HepG2 (cell line): ENCODE results near the gene RUNX2. TPM values are rescaled to one million over a fixed set of nuclear protein-coding genes. Genes with fewer than 3 reads are reported as not detected.

Experiments
- ATAC-seq: fragments of 200-7000 bp; cut with Tn5 transposase; 3 replicates; pipeline ENCODE4 v1.9.1; 2020; ENCODE audit warnings: mild to moderate bottlenecking, moderate library complexity
- BruUV-seq: library from RNA; stranded (reverse); fragments of 400-500 nt; replicated peaks from 2 replicates; lab custom pipeline; 2021; lab: Mats Ljungman, UMichigan
- CTCF ChIA-PET: fragments of 300-600 bp; formaldehyde crosslinking; extraction: SDS; loops from one replicate; lab custom pipeline; 2021; ENCODE audit warnings: low total read pairs, inconsistent platforms, low intra/inter-chr PET ratio; lab: Yijun Ruan, JAX
- POLR2A ChIA-PET: fragments of 350-600 bp; sonication (Branson Sonifier 250); formaldehyde crosslinking; loops from one replicate; lab custom pipeline; 2020; ENCODE audit warnings: antibody characterized with exemption, inconsistent platforms; lab: Yijun Ruan, JAX
- DNase-seq: peaks from one replicate; pipeline ENCODE4 v3.0.0-alpha.2; 2015; ENCODE audit warnings: low spot score
- FAIRE-seq: peaks from 3 replicates; lab custom pipeline; 2011; peaks lifted over from hg19 to GRCh38; lab: Jason Lieb, UNC
- H2AFZ ChIP-seq: one replicate; pipeline ENCODE4 v1.6.1; 2011; ENCODE audit warnings: low read length, inconsistent platforms
- H3K27ac ChIP-seq: fragments of 300-600 bp; 3 replicates; pipeline ENCODE4 v1.8.0; 2011; ENCODE audit warnings: mixed run types, mild to moderate bottlenecking, mixed read lengths, low read length, inconsistent platforms; ENCODE audit not compliant: insufficient read depth; ENCODE audit errors: extremely low read length
- H3K27me3 ChIP-seq, 2 experiments: fragments of 200-600 bp in 1 of 2; 2 replicates in 1 of 2; 3 replicates in 1 of 2; pipeline versions ENCODE4 v1.6.0 to v1.8.0; 2011; ENCODE audit warnings: low read length in 2 of 2, mild to moderate bottlenecking in 2 of 2, moderate library complexity in 2 of 2, inconsistent platforms in 1 of 2; ENCODE audit not compliant: insufficient read depth in 2 of 2, control insufficient read depth in 1 of 2
- H3K36me3 ChIP-seq, 2 experiments: fragments of 200-600 bp in 1 of 2; replicated peaks in 1 of 2; 2 replicates in 1 of 2; 3 replicates in 1 of 2; pipeline versions ENCODE4 v1.5.1 to v1.8.0; 2011; ENCODE audit warnings: low read length in 2 of 2, inconsistent platforms in 1 of 2; ENCODE audit not compliant: insufficient read depth in 2 of 2, control insufficient read depth in 1 of 2
- H3K4me1 ChIP-seq: 2 replicates; pipeline ENCODE4 v1.5.1; 2012; ENCODE audit warnings: low read length, inconsistent platforms; ENCODE audit not compliant: insufficient read depth
- H3K4me2 ChIP-seq: 2 replicates; pipeline ENCODE4 v1.6.0; 2011; ENCODE audit warnings: low read depth, low read length, inconsistent platforms
- H3K4me3 ChIP-seq, 3 experiments: fragments of 200-600 bp in 1 of 3; sonication (generic), shearing (Covaris generic) in 1 of 3; replicated peaks in 1 of 3; 2 replicates each; pipeline ENCODE4 v1.5.1; 2011 to 2016; ENCODE audit warnings: low read length in 3 of 3, inconsistent platforms in 2 of 3, low read depth in 2 of 3, mild to moderate bottlenecking in 2 of 3, control low read depth in 1 of 3, mixed read lengths in 1 of 3; ENCODE audit not compliant: insufficient read depth in 1 of 3
- H3K79me2 ChIP-seq: one replicate; pipeline ENCODE4 v1.6.1; 2011; ENCODE audit warnings: low read length, inconsistent platforms; ENCODE audit not compliant: insufficient read depth
- H3K9ac ChIP-seq: 2 replicates; pipeline ENCODE4 v1.6.0; 2011; ENCODE audit warnings: mild to moderate bottlenecking, low read depth, low read length, inconsistent platforms; ENCODE audit not compliant: insufficient read depth
- H3K9me3 ChIP-seq: 2 replicates; pipeline ENCODE4 v1.5.1; 2012; ENCODE audit warnings: mild to moderate bottlenecking, low read length
- H4K20me1 ChIP-seq: 2 replicates; pipeline ENCODE4 v1.6.0; 2011; ENCODE audit warnings: inconsistent platforms, mild to moderate bottlenecking, low read length, moderate library complexity; ENCODE audit not compliant: insufficient read depth
- HMG20B ChIP-seq: conservative IDR thresholded peaks from 2 replicates; pipeline ENCODE4 v1.6.1; 2016; ENCODE audit warnings: missing genetic modification reagents, missing compliant biosample characterization
- HOXA7 ChIP-seq: sonication (generic); formaldehyde crosslinking; IDR thresholded peaks from 2 replicates; pipeline ENCODE4 v1.8.1; 2022; ENCODE audit warnings: mild to moderate bottlenecking, missing genetic modification reagents, moderate library complexity
- IRF2 ChIP-seq: IDR thresholded peaks from 2 replicates; pipeline ENCODE4 v1.6.1; 2018; ENCODE audit warnings: missing genetic modification reagents, missing compliant biosample characterization
- JARID2 ChIP-seq: sonication (generic); formaldehyde crosslinking; IDR thresholded peaks from 2 replicates; pipeline ENCODE4 v1.8.1; 2023; ENCODE audit warnings: missing genetic modification reagents, inconsistent platforms; ENCODE audit not compliant: insufficient replicate concordance
- PRPF4 ChIP-seq: fragments of 200-400 bp; formaldehyde crosslinking; IDR thresholded peaks from 2 replicates; pipeline ENCODE4 v1.6.1; 2016; ENCODE audit warnings: low read length, low read depth; ENCODE audit not compliant: poor library complexity, severe bottlenecking
- RFXAP ChIP-seq: sonication (generic); formaldehyde crosslinking; IDR thresholded peaks from 2 replicates; pipeline ENCODE4 v1.4.0; 2020; ENCODE audit warnings: missing genetic modification reagents, borderline replicate concordance
- ZNF44 ChIP-seq: sonication (generic); formaldehyde crosslinking; IDR thresholded peaks from 2 replicates; pipeline ENCODE4 v1.5.1; 2020; ENCODE audit warnings: mild to moderate bottlenecking, missing genetic modification reagents
- ZNF839 ChIP-seq: sonication (generic); formaldehyde crosslinking; IDR thresholded peaks from 2 replicates; pipeline ENCODE4 v1.4.0; 2020; ENCODE audit warnings: missing genetic modification reagents, mild to moderate bottlenecking, borderline replicate concordance
- WGBS: methylation state at CpG from one replicate; pipeline ENCODE4 v1.1.6; 2017; ENCODE audit warnings: low lambda C conversion rate; 5-methylcytosine and 5-hydroxymethylcytosine counted together
- in situ Hi-C: cut with HindIII; loops from 2 replicates; pipeline ENCODE4 v1.10.0; 2017; ENCODE audit warnings: low pct_unique_long_range_greater_than_20kb; ENCODE audit not compliant: extremely low pct_ligation_motif_present
- intact Hi-C: fragments of 100-400 bp; cut with micrococcal nuclease; formaldehyde crosslinking; loops from one replicate; pipeline ENCODE4 v1.10.0; 2022; ENCODE audit not compliant: unreplicated experiment
- polyA plus RNA-seq, 8 experiments: library from polyadenylated mRNA; depleted of rRNA in 3 of 8; stranded (reverse) in 7 of 8; unstranded in 1 of 8; fragments of >200 nt; fragmentation: Illumina TruSeq in 4 of 8; extraction: Trizol in 4 of 8; gene quantifications; 2 replicates each; pipeline versions ENCODE4 v1.2.1 to v1.2.3, GENCODE V29; 2011 to 2016; ENCODE audit warnings: low read depth in 4 of 8, missing spikeins in 1 of 8, mixed read lengths in 1 of 8; ENCODE audit not compliant: insufficient read depth in 1 of 8
- total RNA-seq, 5 experiments: library from RNA; depleted of rRNA; stranded (reverse); fragments of >200 nt; fragmentation: Illumina TruSeq; extraction: Trizol; gene quantifications; 2 replicates each; pipeline ENCODE4 v1.2.3, GENCODE V29; 2016; ENCODE audit warnings: low read depth in 1 of 5
- TF ChIP-seq, protein P1 (sequence below): IDR thresholded peaks from 2 replicates; pipeline ENCODE4 v1.6.1; 2016; ENCODE audit warnings: missing biosample characterization, missing genetic modification reagents, low read depth
- TF ChIP-seq, protein P2 (sequence below): sonication (generic); formaldehyde crosslinking; IDR thresholded peaks from 2 replicates; pipeline ENCODE4 v1.4.0; 2020; ENCODE audit warnings: mild to moderate bottlenecking, missing genetic modification reagents
- TF ChIP-seq, protein P3 (sequence below): sonication (generic); formaldehyde crosslinking; IDR thresholded peaks from 2 replicates; pipeline ENCODE4 v1.9.0; 2022; ENCODE audit warnings: missing genetic modification reagents, mild to moderate bottlenecking, borderline replicate concordance

The RUNX2 gene
- total and polyA plus RNA-seq, 2 of the 13 experiments (the other 11 are each of a cell fraction or from before 2014, with no cell fraction given), result not detected

DNA sequence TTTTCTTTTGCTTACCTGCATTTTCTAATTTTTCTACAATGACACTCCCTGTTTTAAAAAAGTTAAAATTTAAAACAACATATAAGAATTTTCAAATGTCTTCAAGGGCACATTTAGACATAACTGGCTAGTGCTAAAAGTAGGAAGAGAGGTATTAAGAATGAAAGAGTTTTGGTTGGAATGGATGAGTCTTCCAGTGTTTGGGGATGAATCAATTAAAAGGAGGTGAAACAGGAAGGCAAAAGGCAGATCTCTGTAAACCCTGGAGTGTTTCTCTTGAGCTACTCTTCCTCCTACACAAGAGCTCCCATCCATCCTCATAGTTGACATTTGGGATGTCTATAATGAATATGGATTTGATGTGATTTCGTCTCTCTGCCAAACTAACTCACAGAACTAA is 288.1 kb downstream of the RUNX2 start:
- H3K27me3 ChIP-seq, result no peaks in the 10 kb centered on the region; a peak in 1 of 5 replicates
- FAIRE-seq (no peak), ATAC-seq (no peak)
- H3K9ac ChIP-seq, result no peak overlapping the region
- no peak overlapping the region for H3K4me3 ChIP-seq
- no peaks in the 10 kb centered on the region for H4K20me1 ChIP-seq
- 0% methylated on average over 1 of the region's 1 CpG for WGBS
- ChIA-PET POLR2A (no interaction called here), CTCF (no interaction called here)
- in situ Hi-C loops, result no loop called here
- no peak overlapping the region for H2AFZ ChIP-seq
- no peaks in the 10 kb centered on the region for H3K9me3 ChIP-seq
- TF ChIP-seq PRPF4, result no peak
- TF ChIP-seq RFXAP, result no peak
- TF ChIP-seq HMG20B (CRISPR knock-in tag), result no peak
- no peak for TF ChIP-seq IRF2 (CRISPR knock-in tag)
- TF ChIP-seq, protein P1, sequence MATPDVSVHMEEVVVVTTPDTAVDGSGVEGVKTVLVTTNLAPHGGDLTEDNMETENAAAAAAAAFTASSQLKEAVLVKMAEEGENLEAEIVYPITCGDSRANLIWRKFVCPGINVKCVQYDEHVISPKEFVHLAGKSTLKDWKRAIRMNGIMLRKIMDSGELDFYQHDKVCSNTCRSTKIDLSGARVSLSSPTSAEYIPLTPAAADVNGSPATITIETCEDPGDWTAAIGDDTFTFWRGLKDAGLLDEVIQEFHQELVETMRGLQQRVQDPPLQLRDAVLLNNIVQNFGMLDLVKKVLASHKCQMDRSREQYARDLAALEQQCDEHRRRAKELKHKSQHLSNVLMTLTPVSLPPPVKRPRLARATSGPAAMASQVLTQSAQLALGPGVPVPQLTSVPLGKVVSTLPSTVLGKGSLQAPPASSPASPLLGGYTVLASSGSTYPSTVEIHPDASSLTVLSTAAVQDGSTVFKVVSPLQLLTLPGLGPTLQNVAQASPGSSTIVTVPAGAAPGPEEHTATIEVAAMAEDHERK (CRISPR knock-in tag), result no peak
- no peak for TF ChIP-seq ZNF839 (CRISPR knock-in tag)
- TF ChIP-seq, protein P2, sequence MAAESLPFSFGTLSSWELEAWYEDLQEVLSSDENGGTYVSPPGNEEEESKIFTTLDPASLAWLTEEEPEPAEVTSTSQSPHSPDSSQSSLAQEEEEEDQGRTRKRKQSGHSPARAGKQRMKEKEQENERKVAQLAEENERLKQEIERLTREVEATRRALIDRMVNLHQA (CRISPR knock-in tag), result no peak
- TF ChIP-seq, protein P3, sequence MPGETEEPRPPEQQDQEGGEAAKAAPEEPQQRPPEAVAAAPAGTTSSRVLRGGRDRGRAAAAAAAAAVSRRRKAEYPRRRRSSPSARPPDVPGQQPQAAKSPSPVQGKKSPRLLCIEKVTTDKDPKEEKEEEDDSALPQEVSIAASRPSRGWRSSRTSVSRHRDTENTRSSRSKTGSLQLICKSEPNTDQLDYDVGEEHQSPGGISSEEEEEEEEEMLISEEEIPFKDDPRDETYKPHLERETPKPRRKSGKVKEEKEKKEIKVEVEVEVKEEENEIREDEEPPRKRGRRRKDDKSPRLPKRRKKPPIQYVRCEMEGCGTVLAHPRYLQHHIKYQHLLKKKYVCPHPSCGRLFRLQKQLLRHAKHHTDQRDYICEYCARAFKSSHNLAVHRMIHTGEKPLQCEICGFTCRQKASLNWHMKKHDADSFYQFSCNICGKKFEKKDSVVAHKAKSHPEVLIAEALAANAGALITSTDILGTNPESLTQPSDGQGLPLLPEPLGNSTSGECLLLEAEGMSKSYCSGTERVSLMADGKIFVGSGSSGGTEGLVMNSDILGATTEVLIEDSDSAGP (CRISPR knock-in tag), result no peak
- no peak for TF ChIP-seq HOXA7 (CRISPR knock-in tag)
- no peak for TF ChIP-seq ZNF44
- no peak for TF ChIP-seq JARID2 (CRISPR knock-in tag)
- TF ChIP-seq, all 625 proteins: peak for 0
- no TSS peak for BruUV-seq
- DNase-seq, result no peak
- H3K27ac ChIP-seq, result no peak overlapping the region
- H3K36me3 ChIP-seq, result no peaks in the 10 kb centered on the region
- H3K79me2 ChIP-seq, result no peaks in the 10 kb centered on the region
- intact Hi-C loops, result no loop called here
- no peak overlapping the region for H3K4me2 ChIP-seq
- no peaks in the 10 kb centered on the region for H3K4me1 ChIP-seq
